ENCODE data around the gene MDFIC. TPM values are rescaled to one million over a fixed set of nuclear protein-coding genes. Genes with fewer than 3 reads are reported as not detected.

The MDFIC gene
- total and polyA plus RNA-seq, 2 experiments from 2014 or later: 3.0 to 5.2 TPM

- H3K4me1 Mint-ChIP-seq: peaks cover 3% of the 10 kb centered on the region
These were observed 132.7 kb downstream of the MDFIC start for GRCh38 chr7:115054478-115055065.

More at GRCh38 chr7:115054478-115055065, 132.7 kb downstream of the MDFIC start:
- DNase-seq (ENCODE audit: low spot score): no peak
- no peaks in the 10 kb centered on the region for H3K36me3 ChIP-seq (ENCODE audit: insufficient read depth)
- no peak overlapping the region for H3K4me3 Mint-ChIP-seq
- H3K9me3 Mint-ChIP-seq: no peaks in the 10 kb centered on the region; the same call in 2 of the 3 replicates
- no peak overlapping the region for H3K27ac Mint-ChIP-seq
- no peak for ATAC-seq
- no peaks in the 10 kb centered on the region for H3F3A ChIP-seq (replicated peaks; ENCODE audit: low read depth)
- H3K36me3 Mint-ChIP-seq (ENCODE audit: low read depth): no peaks in the 10 kb centered on the region
- H3K27me3 ChIP-seq (ENCODE audit: insufficient read depth): no peaks in the 10 kb centered on the region
- no peaks in the 10 kb centered on the region for H4K20me1 ChIP-seq (replicated peaks; ENCODE audit: insufficient read depth)
- no peak overlapping the region for H3K27ac ChIP-seq (ENCODE audit: low read depth)
- no peak overlapping the region for H3K4me3 ChIP-seq
- H2AFZ ChIP-seq: peak overlapping the region; percentile 65
- H3K4me1 ChIP-seq (ENCODE audit: insufficient read depth): no peaks in the 10 kb centered on the region
- no peak for TF ChIP-seq ZNF114 (CRISPR knock-in tag; IDR thresholded peaks at IDR 0.05)
- no peak for TF ChIP-seq ZNF462 (CRISPR knock-in tag; IDR thresholded peaks at IDR 0.05)
- TF ChIP-seq NANOG (IDR thresholded peaks at IDR 0.05; ENCODE audit: borderline replicate concordance): no peak
- TF ChIP-seq JUNB (IDR thresholded peaks at IDR 0.05; ENCODE audit: unreplicated experiment): no peak
- TF ChIP-seq STAT1 (IDR thresholded peaks at IDR 0.05; ENCODE audit: unreplicated experiment): no peak
- TF ChIP-seq ETS1 (IDR thresholded peaks at IDR 0.05): no peak
- TF ChIP-seq POLR2AphosphoS5 (IDR thresholded peaks at IDR 0.05; ENCODE audit: low read depth): no peak
- no peak for TF ChIP-seq REST (IDR thresholded peaks at IDR 0.05; ENCODE audit: unreplicated experiment)
- no peak for TF ChIP-seq ZNF331 (CRISPR knock-in tag; IDR thresholded peaks at IDR 0.05; ENCODE audit: low read depth)
- TF ChIP-seq, protein P1, sequence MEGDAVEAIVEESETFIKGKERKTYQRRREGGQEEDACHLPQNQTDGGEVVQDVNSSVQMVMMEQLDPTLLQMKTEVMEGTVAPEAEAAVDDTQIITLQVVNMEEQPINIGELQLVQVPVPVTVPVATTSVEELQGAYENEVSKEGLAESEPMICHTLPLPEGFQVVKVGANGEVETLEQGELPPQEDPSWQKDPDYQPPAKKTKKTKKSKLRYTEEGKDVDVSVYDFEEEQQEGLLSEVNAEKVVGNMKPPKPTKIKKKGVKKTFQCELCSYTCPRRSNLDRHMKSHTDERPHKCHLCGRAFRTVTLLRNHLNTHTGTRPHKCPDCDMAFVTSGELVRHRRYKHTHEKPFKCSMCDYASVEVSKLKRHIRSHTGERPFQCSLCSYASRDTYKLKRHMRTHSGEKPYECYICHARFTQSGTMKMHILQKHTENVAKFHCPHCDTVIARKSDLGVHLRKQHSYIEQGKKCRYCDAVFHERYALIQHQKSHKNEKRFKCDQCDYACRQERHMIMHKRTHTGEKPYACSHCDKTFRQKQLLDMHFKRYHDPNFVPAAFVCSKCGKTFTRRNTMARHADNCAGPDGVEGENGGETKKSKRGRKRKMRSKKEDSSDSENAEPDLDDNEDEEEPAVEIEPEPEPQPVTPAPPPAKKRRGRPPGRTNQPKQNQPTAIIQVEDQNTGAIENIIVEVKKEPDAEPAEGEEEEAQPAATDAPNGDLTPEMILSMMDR (conservative IDR thresholded peaks at IDR 0.05; ENCODE audit: low read depth in 2 of 2): no peak
- TF ChIP-seq EZH2 (IDR thresholded peaks at IDR 0.05; ENCODE audit: low read depth, unreplicated experiment): no peak
- TF ChIP-seq CREB1 (CRISPR knock-in tag; IDR thresholded peaks at IDR 0.05; ENCODE audit: low read depth): no peak
- no peak for TF ChIP-seq EZH2phosphoT487 (IDR thresholded peaks at IDR 0.05; ENCODE audit: unreplicated experiment)
- no peaks in the 10 kb centered on the region for H3K79me2 ChIP-seq (replicated peaks; ENCODE audit: insufficient read depth)
- no peaks in the 10 kb centered on the region for H3K27me3 Mint-ChIP-seq (ENCODE audit: insufficient read depth, low read depth, poor library complexity)
- H3K4me2 ChIP-seq: no peak overlapping the region
- no peaks in the 10 kb centered on the region for H3K9me2 ChIP-seq (ENCODE audit: insufficient read depth)
